ENCODE data around the gene GPRC5C. TPM values are rescaled to one million over a fixed set of nuclear protein-coding genes. Genes with fewer than 3 reads are reported as not detected.
"Not testable (repeated sequence)": the region's sequence is repeated elsewhere in the genome, so short reads cannot be mapped to it uniquely, and the experiment has no call there.

GPRC5C gene
- total RNA-seq, 1 donor from 2014 or later = 58.2 TPM

GRCh38 chr17:74480290-74480689 lies 48.4 kb downstream of the GPRC5C start:
- Histone ChIP-seq H3K27me3 (ENCODE audit: low read depth) (peaks cover 4% of the 10 kb centered on the region), H3K4me3 (no peak overlapping the region), H3K27ac (no peak overlapping the region), H3K4me1 (peaks cover 27% of the 10 kb centered on the region), H3K9me3 (no peaks in the 10 kb centered on the region), H3K36me3 (peaks cover 9% of the 10 kb centered on the region)
- intact Hi-C loops (cut with DNase I) = no loop called here
- TF ChIP-seq CTCF (IDR thresholded peaks at IDR 0.05) = no peak
- DNase-seq = peak; percentile 35
- no peak for ATAC-seq

- Histone ChIP-seq H3K27ac (no peak overlapping the region), H3K27me3 (ENCODE audit: low read depth) (peaks cover 4% of the 10 kb centered on the region), H3K4me3 (no peak overlapping the region), H3K4me1 (peaks cover 27% of the 10 kb centered on the region), H3K9me3 (no peaks in the 10 kb centered on the region), H3K36me3 (peaks cover 9% of the 10 kb centered on the region)
- DNase-seq = peak; percentile 20
- TF ChIP-seq CTCF (IDR thresholded peaks at IDR 0.05) = no peak
- intact Hi-C loops (cut with DNase I) = no loop called here
- no peak for ATAC-seq
Measured at GRCh38 chr17:74481621-74482020, 49.7 kb downstream of the GPRC5C start.

GRCh38 chr17:74484066-74484465 lies 52.2 kb downstream of the GPRC5C start:
- ATAC-seq (no peak), DNase-seq (no peak)
- H3K4me3 ChIP-seq = no peak overlapping the region
- H3K9me3 ChIP-seq = no peaks in the 10 kb centered on the region
- intact Hi-C loops (cut with DNase I) = no loop called here
- TF ChIP-seq CTCF (IDR thresholded peaks at IDR 0.05) = no peak
- peaks cover 4% of the 10 kb centered on the region for H3K4me1 ChIP-seq
- no peak overlapping the region for H3K27ac ChIP-seq
- H3K27me3 ChIP-seq (ENCODE audit: low read depth) = peaks cover 4% of the 10 kb centered on the region
- peaks cover 9% of the 10 kb centered on the region for H3K36me3 ChIP-seq

GRCh38 chr17:74485022-74485743 lies 53.3 kb downstream of the GPRC5C start:
- Histone ChIP-seq H3K9me3 (no peaks in the 10 kb centered on the region), H3K36me3 (peaks cover 9% of the 10 kb centered on the region), H3K27ac (no peak overlapping the region), H3K4me3 (no peak overlapping the region), H3K27me3 (ENCODE audit: low read depth) (peaks cover 4% of the 10 kb centered on the region), H3K4me1 (no peaks in the 10 kb centered on the region)
- no peak for ATAC-seq
- no peak for TF ChIP-seq CTCF (IDR thresholded peaks at IDR 0.05)
- intact Hi-C loops (cut with DNase I) = no loop called here
- no peak for DNase-seq

GRCh38 chr17:74485841-74486240 lies 54.0 kb downstream of the GPRC5C start:
- ATAC-seq (no peak), DNase-seq (no peak)
- no peak overlapping the region for H3K4me3 ChIP-seq

GRCh38 chr17:74488276-74488675 lies 56.4 kb downstream of the GPRC5C start:
- ATAC-seq = not testable (repeated sequence)

More at GRCh38 chr17:74485841-74486240, 54.0 kb downstream of the GPRC5C start:
- intact Hi-C loops (cut with DNase I) = no loop called here
- Histone ChIP-seq H3K36me3 (peaks cover 9% of the 10 kb centered on the region), H3K27me3 (ENCODE audit: low read depth) (peaks cover 4% of the 10 kb centered on the region), H3K9me3 (no peaks in the 10 kb centered on the region), H3K27ac (no peak overlapping the region), H3K4me1 (no peaks in the 10 kb centered on the region)
- TF ChIP-seq CTCF (IDR thresholded peaks at IDR 0.05) = no peak

More at GRCh38 chr17:74488276-74488675, 56.4 kb downstream of the GPRC5C start:
- DNase-seq; H3K27ac ChIP-seq; H3K4me1 ChIP-seq; H3K36me3 ChIP-seq; intact Hi-C loops (cut with DNase I); H3K9me3 ChIP-seq; H3K4me3 ChIP-seq; H3K27me3 ChIP-seq (ENCODE audit: low read depth): not testable (repeated sequence)
